K562 (cell line): Measurements from ENCODE around the gene LINGO3. TPM values are rescaled to one million over a fixed set of nuclear protein-coding genes. Genes with fewer than 3 reads are reported as not detected.
A peak's percentile ranks its signal among the peaks of the same experiment; 100 is the strongest.

Experiments used
- ADNP ChIP-seq: fragments of 200-800 bp; sonication (Bioruptor generic); IDR thresholded peaks from 2 replicates; pipeline ENCODE4 v1.6.1; 2016; ENCODE audit warnings: missing genetic modification characterization, missing compliant biosample characterization
- ARID2 ChIP-seq: fragments of 450-650 bp; IDR thresholded peaks from 2 replicates; pipeline ENCODE4 v1.6.1; 2017; ENCODE audit warnings: antibody characterized with exemption, mild to moderate bottlenecking
- DDX20 ChIP-seq: fragments of 450-650 bp; IDR thresholded peaks from 2 replicates; pipeline ENCODE4 v1.6.1; 2016; ENCODE audit warnings: missing genetic modification characterization, low read depth, mild to moderate bottlenecking, missing compliant biosample characterization, moderate library complexity
- E2F8 ChIP-seq: fragments of 450-650 bp; IDR thresholded peaks from 2 replicates; pipeline ENCODE4 v1.7.1; 2018; ENCODE audit warnings: mild to moderate bottlenecking, low read depth; ENCODE audit not compliant: partially characterized antibody
- GABPB2 ChIP-seq: fragments of 250-450 bp; sonication (Bioruptor Pico); conservative IDR thresholded peaks from 2 replicates; pipeline ENCODE4 v1.5.1; 2021; ENCODE audit warnings: mild to moderate bottlenecking
- KAT2B ChIP-seq: IDR thresholded peaks from one replicate; pipeline ENCODE4 v1.6.1; 2012; ENCODE audit warnings: low read depth, mild to moderate bottlenecking, control low read depth, inconsistent platforms, low read length, moderate library complexity
- KLF10 ChIP-seq: fragments of 250-450 bp; sonication (Bioruptor Pico); IDR thresholded peaks from 2 replicates; pipeline ENCODE4 v1.6.1; 2021; ENCODE audit warnings: matching md5 sums
- MAZ ChIP-seq, 2 experiments: fragments of 450-650 bp in 1 of 2; sonication (generic) in 1 of 2; formaldehyde crosslinking; IDR thresholded peaks in 1 of 2; conservative IDR thresholded peaks in 1 of 2; 2 replicates each; pipeline versions ENCODE4 v1.4.0 to v1.5.0; 2020; ENCODE audit warnings: mild to moderate bottlenecking in 1 of 2, missing genetic modification reagents in 1 of 2
- NELFE ChIP-seq: IDR thresholded peaks from 2 replicates; pipeline ENCODE4 v1.6.1; 2011; ENCODE audit warnings: mild to moderate bottlenecking; ENCODE audit not compliant: insufficient read depth, insufficient read length
- POU5F1 ChIP-seq: fragments of 150-350 bp; IDR thresholded peaks from 2 replicates; pipeline ENCODE4 v1.6.1; 2014; ENCODE audit warnings: borderline replicate concordance, low read length, low read depth, mild to moderate bottlenecking; ENCODE audit not compliant: partially characterized antibody
- SREBF2 ChIP-seq: sonication (generic); formaldehyde crosslinking; IDR thresholded peaks from 2 replicates; pipeline ENCODE4 v1.4.0; 2020; ENCODE audit warnings: mild to moderate bottlenecking, missing genetic modification reagents
- SRSF1 ChIP-seq: fragments of 200-400 bp; formaldehyde crosslinking; IDR thresholded peaks from 2 replicates; pipeline ENCODE4 v1.6.1; 2017; ENCODE audit warnings: mild to moderate bottlenecking, low read depth, low read length, moderate library complexity
- TBP ChIP-seq: optimal IDR thresholded peaks from 2 replicates; pipeline ENCODE3; 2011; ENCODE audit warnings: low read depth, low read length, improper control_type of control experiment
- USF1 ChIP-seq: sonication (generic); formaldehyde crosslinking; IDR thresholded peaks from 2 replicates; pipeline ENCODE4 v1.9.0; 2022; ENCODE audit warnings: mild to moderate bottlenecking, missing genetic modification reagents
- ZNF3 ChIP-seq: fragments of 250-450 bp; sonication (Bioruptor Pico); IDR thresholded peaks from 2 replicates; pipeline ENCODE4 v1.5.0; 2021; ENCODE audit warnings: mild to moderate bottlenecking, moderate library complexity
- ZNF445 ChIP-seq: fragments of 250-450 bp; sonication (Bioruptor Pico); IDR thresholded peaks from 2 replicates; pipeline ENCODE4 v1.4.0; 2020; ENCODE audit warnings: low read depth, mild to moderate bottlenecking, moderate library complexity
- polyA plus RNA-seq, 8 experiments: library from polyadenylated mRNA; depleted of rRNA in 4 of 8; stranded (reverse) in 5 of 8; unstranded in 3 of 8; fragments of >200 nt; fragmentation: Nextera tagmentation in 2 of 8; fragmentation: Illumina TruSeq in 1 of 8; extraction: Ambion mirVana in 2 of 8; extraction: Trizol in 1 of 8; gene quantifications; 2 replicates each; pipeline versions ENCODE4 v1.2.1 to v1.2.3, GENCODE V29; 2011 to 2014; ENCODE audit warnings: inconsistent platforms in 1 of 8, missing spikeins in 1 of 8
- total RNA-seq, 7 experiments: library from RNA; depleted of rRNA in 6 of 7; stranded (reverse); fragments of >200 nt in 6 of 7; fragmentation: Illumina TruSeq in 2 of 7; extraction: Trizol in 2 of 7; gene quantifications; 2 replicates each; pipeline versions ENCODE4 v1.2.1 to v1.2.3, GENCODE V29; 2011 to 2021; ENCODE audit warnings: low replicate concordance in 1 of 7
- TF ChIP-seq, protein P1 (sequence below): fragments of 250-450 bp; sonication (Bioruptor Pico); IDR thresholded peaks from 2 replicates; pipeline ENCODE4 v1.5.0; 2021; ENCODE audit warnings: mild to moderate bottlenecking, moderate library complexity
- TF ChIP-seq, protein P2 (sequence below): fragments of 450-650 bp; IDR thresholded peaks from 2 replicates; pipeline ENCODE4 v1.6.1; 2016; ENCODE audit warnings: borderline replicate concordance

The LINGO3 gene
- total and polyA plus RNA-seq, 9 of the 15 experiments (the other 6 are each of a cell fraction or from before 2014, with no cell fraction given), result 0.03 to 0.05 (median 0.03) TPM; not detected in 6

DNA sequence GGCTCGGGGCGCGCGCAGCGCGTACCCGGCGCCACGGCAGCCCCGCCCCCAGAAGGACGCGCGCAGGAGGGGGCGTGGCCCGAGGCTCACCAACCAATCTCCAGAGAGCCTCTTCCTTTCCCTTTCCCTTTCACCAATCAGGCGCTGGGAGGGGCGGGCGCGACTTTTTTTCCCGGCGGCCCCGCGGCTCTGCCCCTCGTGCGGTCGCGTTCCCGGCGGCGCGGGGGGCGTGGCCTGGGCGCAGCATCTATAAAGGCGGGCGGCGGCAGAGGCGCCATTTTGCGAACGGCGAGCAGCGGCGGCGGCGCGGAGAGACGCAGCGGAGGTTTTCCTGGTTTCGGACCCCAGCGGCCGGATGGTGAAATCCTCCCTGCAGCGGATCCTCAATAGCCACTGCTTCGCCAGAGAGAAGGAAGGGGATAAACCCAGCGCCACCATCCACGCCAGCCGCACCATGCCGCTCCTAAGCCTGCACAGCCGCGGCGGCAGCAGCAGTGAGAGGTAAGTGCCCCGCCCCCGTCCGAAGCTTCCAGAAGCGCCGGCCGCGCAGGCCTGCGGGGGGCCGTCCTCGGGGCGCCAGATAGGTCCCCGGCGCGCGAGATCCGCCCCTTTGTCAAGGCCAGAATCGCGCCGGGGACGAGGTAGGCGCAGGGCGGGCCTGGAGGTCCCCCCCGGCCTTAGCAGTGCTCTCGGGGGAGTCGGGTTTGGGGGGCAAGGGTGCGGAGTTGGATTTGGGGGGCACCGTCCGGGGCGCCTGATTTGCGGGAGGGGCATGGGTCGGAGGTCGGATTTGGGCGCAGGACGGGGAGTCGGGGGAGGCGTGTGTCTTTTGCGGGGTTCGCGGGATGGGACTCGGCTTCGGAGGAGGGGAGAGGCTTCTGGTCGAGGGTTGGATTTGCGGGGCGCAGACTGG, 38.5 kb downstream of the LINGO3 start (continued):
- TF ChIP-seq, protein P1, sequence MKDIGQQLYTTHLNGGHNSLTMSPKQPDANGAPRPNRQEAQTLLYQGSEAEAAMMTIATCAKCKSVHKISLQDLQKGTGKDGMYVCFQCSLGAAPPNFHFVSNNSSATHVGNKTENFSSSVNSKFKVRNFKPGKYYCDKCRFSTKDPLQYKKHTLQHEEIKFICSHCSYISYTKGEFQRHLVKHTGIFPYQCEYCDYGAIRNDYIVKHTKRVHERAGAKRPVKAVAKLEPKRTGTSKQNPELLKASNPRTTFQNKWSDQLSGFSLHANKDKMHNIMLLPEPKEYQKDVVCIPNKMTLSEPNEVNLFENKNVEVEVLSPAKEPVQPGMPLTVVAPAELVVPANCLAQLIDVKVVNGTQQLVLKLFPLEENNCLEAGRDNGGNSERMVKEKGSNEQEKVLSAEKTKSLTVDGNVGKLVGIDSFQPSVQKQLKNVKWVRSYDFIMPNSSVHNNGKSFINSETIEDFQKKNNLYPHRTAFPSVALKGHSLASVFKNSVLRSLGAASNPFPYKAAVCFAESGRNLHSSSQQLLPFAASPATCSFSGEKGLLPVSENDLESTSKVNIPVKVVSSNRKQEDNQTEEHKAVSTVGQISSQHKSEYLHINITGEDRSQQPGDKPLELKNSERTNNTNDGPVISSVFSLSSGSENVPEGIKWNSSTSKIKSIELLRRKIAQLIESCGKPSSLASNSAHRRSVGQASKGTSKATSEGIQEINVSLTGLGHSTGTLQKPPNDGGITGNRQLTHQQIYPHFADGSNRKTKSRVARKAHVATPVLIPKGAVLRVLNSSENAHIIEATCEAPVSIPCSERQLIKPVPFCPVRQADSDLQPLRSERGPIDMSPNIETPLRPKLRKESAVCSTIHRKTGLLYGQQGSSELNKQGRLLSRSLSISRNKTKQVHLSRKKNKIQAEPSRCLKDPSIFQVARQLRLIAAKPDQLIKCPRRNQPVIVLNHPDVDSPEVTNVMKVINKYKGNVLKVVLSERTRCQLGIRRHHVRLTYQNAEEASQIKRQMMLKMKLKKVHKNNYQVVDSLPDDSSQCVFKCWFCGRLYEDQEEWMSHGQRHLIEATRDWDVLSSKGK (CRISPR knock-in tag), result no peak
- peak; percentile 62 to 67; a peak in 2 of 4 replicates for TF ChIP-seq MAZ (CRISPR knock-in tag; conservative IDR thresholded peaks at IDR 0.05 in 1 of 2, IDR thresholded peaks at IDR 0.05 in 1 of 2)
- TF ChIP-seq, protein P2, sequence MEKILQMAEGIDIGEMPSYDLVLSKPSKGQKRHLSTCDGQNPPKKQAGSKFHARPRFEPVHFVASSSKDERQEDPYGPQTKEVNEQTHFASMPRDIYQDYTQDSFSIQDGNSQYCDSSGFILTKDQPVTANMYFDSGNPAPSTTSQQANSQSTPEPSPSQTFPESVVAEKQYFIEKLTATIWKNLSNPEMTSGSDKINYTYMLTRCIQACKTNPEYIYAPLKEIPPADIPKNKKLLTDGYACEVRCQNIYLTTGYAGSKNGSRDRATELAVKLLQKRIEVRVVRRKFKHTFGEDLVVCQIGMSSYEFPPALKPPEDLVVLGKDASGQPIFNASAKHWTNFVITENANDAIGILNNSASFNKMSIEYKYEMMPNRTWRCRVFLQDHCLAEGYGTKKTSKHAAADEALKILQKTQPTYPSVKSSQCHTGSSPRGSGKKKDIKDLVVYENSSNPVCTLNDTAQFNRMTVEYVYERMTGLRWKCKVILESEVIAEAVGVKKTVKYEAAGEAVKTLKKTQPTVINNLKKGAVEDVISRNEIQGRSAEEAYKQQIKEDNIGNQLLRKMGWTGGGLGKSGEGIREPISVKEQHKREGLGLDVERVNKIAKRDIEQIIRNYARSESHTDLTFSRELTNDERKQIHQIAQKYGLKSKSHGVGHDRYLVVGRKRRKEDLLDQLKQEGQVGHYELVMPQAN, result peak; percentile 83
- TF ChIP-seq KLF10 (CRISPR knock-in tag), result no peak
- peak; percentile 100 for TF ChIP-seq TBP
- TF ChIP-seq SREBF2 (CRISPR knock-in tag), result no peak
- no peak for TF ChIP-seq DDX20 (tag)
- TF ChIP-seq SRSF1, result no peak; the same call in 1 of the 2 replicates
- TF ChIP-seq USF1 (CRISPR knock-in tag), result peak; percentile 51
- TF ChIP-seq E2F8, result peak; percentile 63
- TF ChIP-seq POU5F1, result no peak
- no peak for TF ChIP-seq ARID2
- TF ChIP-seq ZNF445 (CRISPR knock-in tag), result no peak
- no peak for TF ChIP-seq KAT2B
- no peak for TF ChIP-seq GABPB2 (CRISPR knock-in tag)
- no peak for TF ChIP-seq ADNP (tag)
- TF ChIP-seq NELFE, result peak; percentile 67
- no peak for TF ChIP-seq ZNF3 (CRISPR knock-in tag)
